HCEC 1CT (cell line): ENCODE results near the gene NUMA1.
A peak's percentile ranks its signal among the peaks of the same experiment; 100 is the strongest.

Source experiments
- DNase-seq: peaks from one replicate; pipeline ENCODE4 v3.0.0-alpha.2; 2017

The NUMA1 gene, protein sequence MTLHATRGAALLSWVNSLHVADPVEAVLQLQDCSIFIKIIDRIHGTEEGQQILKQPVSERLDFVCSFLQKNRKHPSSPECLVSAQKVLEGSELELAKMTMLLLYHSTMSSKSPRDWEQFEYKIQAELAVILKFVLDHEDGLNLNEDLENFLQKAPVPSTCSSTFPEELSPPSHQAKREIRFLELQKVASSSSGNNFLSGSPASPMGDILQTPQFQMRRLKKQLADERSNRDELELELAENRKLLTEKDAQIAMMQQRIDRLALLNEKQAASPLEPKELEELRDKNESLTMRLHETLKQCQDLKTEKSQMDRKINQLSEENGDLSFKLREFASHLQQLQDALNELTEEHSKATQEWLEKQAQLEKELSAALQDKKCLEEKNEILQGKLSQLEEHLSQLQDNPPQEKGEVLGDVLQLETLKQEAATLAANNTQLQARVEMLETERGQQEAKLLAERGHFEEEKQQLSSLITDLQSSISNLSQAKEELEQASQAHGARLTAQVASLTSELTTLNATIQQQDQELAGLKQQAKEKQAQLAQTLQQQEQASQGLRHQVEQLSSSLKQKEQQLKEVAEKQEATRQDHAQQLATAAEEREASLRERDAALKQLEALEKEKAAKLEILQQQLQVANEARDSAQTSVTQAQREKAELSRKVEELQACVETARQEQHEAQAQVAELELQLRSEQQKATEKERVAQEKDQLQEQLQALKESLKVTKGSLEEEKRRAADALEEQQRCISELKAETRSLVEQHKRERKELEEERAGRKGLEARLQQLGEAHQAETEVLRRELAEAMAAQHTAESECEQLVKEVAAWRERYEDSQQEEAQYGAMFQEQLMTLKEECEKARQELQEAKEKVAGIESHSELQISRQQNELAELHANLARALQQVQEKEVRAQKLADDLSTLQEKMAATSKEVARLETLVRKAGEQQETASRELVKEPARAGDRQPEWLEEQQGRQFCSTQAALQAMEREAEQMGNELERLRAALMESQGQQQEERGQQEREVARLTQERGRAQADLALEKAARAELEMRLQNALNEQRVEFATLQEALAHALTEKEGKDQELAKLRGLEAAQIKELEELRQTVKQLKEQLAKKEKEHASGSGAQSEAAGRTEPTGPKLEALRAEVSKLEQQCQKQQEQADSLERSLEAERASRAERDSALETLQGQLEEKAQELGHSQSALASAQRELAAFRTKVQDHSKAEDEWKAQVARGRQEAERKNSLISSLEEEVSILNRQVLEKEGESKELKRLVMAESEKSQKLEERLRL (N-terminal part only)

DNA sequence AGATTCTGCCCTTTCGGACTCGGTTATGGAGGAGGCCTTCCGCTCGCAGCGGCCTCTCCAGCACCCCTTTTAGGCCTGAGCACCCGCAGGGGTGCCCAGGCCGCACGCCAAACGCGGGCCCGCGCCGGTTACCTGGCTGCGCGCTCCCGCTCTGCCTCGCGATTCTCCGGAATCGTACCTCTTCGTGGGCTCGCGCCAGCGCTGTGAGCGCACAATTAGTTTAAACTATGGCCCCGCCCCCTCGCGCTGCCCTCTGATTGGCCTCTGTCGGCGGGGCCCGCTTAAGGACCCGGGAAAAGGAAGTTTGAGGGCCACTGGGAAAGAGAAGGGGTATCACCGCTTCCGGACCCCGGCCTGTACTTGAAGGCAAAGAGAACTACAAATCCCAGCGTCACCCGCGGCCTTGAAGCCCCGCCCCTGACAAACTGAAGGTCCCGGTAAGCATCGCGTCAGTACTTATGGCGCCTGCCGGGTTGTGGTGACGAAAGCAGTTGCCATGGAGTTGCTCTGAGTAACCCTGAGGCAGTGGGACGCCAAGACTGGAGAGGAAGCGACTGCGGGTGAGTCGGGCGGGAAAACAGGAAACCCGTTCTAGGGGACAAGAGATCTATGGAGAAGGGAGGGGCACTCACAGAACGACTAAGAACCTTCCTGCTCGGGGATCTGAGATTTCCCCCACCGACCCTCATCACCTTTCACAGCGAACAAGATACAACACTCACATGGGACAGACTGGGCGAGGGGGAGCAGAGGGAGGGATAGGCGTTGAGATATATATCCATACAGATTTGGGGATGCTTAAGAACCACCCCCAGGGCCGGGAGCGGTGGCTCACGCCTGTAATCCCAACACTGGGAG lies at the start of gene NUMA1, which contains the start of gene LRRC51:
NUMA1 (minus strand) TSS at position 217 of the 858 bp plus-strand sequence. CDS start 44,599 bp downstream, outside the sequence.
LRRC51 (plus strand) TSS at position 525 of the 858 bp plus-strand sequence. CDS start 8,234 bp downstream, outside the sequence.
- peak; percentile 100 for DNase-seq

DNA sequence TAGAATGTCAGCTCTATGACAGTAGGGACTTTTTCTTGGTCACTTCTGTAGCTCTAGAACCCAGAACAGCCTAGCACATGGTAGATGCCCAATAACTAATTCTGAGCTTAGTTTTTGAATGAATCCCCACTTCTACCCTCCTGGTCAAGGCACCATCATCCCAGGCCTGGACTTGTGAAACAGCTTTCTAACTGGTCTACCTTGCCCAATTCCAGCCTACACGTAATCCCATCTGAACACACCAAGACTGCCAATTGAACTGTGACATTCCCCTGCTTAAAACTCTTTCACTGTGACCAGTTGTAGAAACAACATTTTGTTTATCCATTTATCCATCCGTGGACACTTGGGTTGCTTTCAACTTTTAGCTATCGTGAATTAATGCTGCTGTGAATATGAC lies 49.0 kb upstream of the NUMA1 start:
- DNase-seq, result no peak

GRCh38 chr11:72127923-72128322 lies 47.6 kb upstream of the NUMA1 start:
- DNase-seq, result no peak

DNA sequence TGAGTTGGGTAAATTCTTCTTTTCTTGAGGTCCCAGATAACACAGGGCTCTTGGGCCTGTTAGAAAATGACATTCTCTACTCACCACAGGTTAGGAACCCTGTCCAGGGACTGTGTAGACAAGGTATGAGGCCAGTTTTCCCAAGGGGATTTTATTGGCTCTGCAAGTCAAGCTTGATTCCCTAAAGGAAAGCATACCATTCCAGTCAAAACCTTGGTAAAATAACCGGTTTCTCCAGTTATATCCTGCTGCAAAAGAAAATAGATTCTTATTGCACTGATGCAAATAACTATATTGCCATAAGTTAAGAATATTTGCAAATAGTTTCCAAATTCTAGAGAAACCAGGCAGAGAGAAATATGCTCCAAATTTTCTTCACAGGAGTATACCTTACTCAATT lies 45.6 kb upstream of the NUMA1 start:
- DNase-seq, result no peak

DNA sequence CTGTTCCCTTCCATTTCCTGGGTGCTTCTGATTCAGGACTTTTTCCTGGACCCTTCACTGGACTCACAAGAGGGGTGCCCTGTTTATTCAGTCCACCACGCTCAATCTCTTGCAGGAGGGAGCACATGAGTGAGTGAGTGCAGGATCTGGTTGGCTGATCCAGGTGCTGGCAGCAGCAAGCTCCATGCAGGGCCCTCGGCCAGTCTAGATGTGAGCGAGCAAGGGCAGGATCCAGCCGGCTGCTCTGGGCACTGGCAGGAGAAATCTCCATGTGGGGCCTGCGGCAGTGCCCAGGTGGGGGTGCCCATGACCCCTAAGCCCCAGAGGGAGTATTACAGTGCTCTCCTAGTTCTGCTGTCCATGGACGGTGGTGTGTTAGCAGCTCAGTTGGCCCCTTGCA lies 43.7 kb upstream of the NUMA1 start:
- DNase-seq, result no peak

DNA sequence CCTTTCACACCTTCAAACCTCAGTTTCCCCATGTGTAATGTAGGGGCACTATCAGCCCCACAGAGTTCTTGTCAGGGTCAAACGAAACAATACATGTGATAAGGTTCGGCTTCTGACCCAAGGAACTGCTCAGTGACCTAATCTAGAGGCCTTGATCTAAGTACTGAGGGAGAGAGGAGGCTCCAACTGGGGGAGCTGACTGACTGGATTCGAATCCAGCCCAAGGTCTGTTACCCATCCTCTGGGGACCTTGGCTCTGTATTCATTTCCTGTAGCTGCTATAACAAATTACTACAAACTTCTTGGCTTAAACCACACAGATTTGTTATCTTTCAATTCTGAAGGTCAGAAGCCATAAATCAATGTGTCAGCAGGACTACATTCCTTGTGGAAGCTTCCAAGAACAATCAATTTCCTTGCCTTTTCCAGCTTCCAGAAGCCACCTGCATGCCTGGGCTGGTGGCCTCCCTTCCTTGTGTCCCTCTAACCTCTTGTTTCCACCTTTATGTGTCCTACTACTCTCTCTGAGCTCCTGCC lies 42.8 kb upstream of the NUMA1 start:
- no peak for DNase-seq

- DNase-seq, result no peak
Measured at GRCh38 chr11:72122607-72123006, 42.3 kb upstream of the NUMA1 start.

- no peak for DNase-seq
Measured at GRCh38 chr11:72120930-72121329, 40.6 kb upstream of the NUMA1 start.

DNA sequence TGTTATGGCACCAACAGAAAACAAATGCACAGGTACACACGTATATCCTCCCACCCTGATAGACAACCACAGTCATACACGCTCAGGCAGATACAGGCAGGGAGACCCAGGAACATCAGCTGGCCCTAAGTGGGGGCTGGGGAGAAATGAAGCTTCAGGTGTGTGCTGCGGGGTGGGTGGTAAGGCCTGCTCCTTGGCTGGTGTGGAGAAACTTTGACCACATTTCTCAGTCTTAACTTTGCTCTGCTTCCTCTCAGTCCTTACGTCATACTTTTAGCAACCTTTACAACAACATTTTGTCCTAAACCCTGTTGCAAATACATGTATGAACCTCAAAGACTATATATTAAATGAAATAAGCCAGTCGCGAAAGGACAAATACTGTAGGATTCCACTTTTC lies 38.9 kb upstream of the NUMA1 start:
- no peak for DNase-seq

GRCh38 chr11:72116019-72116755 lies 35.8 kb upstream of the NUMA1 start:
- DNase-seq, result no peak

DNA sequence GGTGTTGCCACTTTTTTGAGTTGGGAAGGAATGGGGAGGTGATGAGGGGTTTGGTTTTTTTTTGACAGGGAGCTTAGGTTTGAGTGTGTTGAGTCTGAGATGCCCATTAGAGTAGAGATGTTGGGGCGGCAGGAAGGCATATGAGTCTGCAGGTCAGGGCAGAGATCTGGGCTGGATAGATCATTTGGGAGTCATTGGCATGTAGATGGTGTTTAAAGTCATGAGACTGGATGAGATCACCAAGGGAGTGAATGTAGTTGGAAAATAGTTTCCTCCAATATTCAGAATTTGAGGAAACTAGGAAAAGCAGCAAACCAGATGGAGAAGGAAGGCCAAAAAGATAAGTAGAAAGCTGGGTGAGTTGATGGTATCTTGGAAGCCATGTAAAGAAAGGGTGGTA lies 34.2 kb upstream of the NUMA1 start:
- peak; percentile 41 for DNase-seq

GRCh38 chr11:72112978-72113808 lies 32.9 kb upstream of the NUMA1 start:
- DNase-seq, result peak; percentile 90

DNA sequence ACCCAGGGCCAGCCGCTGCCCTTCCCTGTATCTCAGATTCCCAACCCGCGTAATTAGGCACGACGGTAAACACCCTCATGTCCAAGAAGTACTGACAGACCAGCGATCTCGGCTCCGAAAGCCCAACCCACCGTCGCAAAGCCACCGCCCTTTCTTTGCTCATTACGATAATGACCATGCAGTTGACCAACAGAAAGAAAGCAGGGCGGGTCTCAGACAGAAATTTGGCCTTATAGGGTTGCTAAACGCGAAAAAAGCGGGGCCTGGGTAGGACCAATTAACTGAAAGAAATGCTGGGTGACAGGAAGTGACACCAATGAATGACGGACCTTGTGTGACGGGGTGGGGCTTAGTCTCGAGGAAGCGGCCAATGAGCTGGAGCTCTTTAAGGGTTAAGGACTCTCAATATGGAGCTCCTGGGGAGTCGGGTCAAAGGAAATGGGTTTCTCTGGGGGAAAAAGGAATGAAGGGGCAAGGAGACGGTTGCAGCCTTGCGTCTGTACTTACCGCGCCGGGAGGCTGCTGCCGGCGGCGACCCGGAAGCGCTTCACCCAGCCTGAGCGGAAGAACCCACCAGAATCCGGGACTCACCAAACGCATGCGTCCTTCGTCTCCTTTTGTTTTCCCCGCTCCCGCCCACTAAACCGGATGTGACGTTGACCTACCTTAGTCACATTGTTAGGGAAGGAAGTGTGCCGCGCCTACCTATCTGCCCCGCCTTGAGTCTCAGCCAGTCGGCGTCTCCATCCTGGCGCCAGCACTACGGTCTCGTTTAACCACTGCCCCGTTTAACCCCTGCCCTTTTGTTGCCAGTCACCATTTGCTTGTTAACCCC lies 32.0 kb upstream of the NUMA1 start, which contains the start of gene ANAPC15:
ANAPC15 (minus strand) TSS at position 553 of the 835 bp plus-strand sequence. CDS start 1,419 bp downstream, outside the sequence.
- DNase-seq, result peak; percentile 99

GRCh38 chr11:72111300-72112142 lies 31.2 kb upstream of the NUMA1 start:
- DNase-seq, result no peak

- no peak for DNase-seq
Measured at GRCh38 chr11:72105888-72106287, 25.5 kb upstream of the NUMA1 start, which contains the start of gene TOMT. TOMT (plus strand) TSS chr11:72105924; CDS start chr11:72105952, 28 bp downstream.

DNA sequence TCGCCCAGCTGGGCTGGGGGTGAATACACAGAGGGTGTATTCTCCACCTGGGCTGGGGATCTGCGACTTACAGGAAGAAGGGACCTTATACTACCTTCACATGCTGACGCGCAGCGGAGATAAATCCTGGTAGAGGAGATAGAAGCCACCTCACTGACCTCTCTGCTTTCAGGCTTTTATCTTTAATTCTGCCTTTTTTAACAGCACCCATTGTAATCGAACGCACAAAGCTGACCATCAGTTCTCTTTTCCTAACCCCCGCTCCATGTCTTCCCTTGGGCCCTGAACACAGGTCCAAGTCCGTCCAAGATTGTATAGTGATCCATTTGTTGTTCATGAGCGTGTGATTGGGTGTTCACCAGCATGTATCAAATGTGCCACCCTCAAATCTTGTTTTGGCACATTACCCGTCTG lies 23.4 kb upstream of the NUMA1 start:
- DNase-seq, result no peak

- peak; percentile 99 for DNase-seq
Measured at GRCh38 chr11:72102946-72103753, 22.8 kb upstream of the NUMA1 start, which contains the start of gene LAMTOR1. LAMTOR1 (minus strand) TSS chr11:72103297; CDS start chr11:72103224, 73 bp downstream.
